CD4-positive, alpha-beta T cell treated with Interleukin-21 for 1 hour (primary cell): ENCODE results near the gene EXOSC2.

Experiments
- DNase-seq: peaks from one replicate; pipeline ENCODE4 v3.0.0-alpha.2; 2020

The EXOSC2 gene

GRCh38 chr9:130740218-130741023, 46.8 kb downstream of the EXOSC2 start:
- no peak for DNase-seq

GRCh38 chr9:130741024-130741305, 47.4 kb downstream of the EXOSC2 start:
- no peak for DNase-seq

DNA sequence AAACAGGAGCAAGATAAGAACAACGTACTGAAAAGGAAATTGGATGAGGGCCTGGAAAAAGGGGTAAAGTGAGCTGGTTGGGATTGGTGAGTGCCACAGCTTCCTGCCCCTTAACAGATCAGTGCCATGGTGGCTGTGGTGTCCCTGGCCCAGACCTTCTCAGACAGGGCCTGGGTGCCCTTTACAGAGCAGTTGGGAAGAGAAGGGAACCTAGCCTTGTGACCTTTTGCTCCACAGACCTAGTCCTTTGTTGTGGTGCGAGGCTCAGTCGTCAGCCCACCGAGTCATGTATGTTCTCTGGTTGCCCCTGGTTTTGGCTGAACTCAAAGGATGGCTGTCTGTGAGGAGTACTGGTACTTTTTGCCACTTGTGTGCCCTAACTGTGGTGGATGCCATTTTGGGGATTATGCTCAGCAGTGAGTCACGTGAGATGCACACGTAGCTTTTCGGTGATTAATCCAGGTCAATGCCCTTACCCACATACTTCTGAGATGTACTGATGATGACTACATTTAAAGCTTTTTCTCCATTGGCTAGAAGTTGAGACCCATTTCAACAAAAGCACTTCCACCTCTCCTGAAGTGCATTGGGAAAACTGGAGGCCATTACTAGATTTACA, 48.4 kb downstream of the EXOSC2 start:
- no peak for DNase-seq

DNA sequence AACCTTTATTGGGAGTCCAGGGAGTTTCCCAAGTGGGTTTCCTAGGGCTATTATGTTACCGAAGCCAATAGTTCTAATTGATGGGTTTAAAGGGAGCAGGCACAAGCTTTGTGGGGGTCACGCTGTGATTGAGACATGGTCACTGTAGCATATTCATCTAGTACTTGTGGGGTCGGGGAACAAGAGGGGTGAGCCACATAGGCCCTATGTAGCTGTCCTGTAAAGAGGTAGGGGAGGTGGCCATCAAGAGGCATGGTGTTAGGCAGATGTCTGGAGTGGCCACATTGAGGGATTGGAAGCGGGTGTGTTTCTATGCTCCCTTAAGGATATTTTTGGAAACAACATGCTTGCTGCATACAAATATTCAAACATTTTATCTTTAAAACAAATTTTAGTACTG, 50.1 kb downstream of the EXOSC2 start:
- no peak for DNase-seq

GRCh38 chr9:130745210-130745800, 51.7 kb downstream of the EXOSC2 start:
- DNase-seq = no peak

DNA sequence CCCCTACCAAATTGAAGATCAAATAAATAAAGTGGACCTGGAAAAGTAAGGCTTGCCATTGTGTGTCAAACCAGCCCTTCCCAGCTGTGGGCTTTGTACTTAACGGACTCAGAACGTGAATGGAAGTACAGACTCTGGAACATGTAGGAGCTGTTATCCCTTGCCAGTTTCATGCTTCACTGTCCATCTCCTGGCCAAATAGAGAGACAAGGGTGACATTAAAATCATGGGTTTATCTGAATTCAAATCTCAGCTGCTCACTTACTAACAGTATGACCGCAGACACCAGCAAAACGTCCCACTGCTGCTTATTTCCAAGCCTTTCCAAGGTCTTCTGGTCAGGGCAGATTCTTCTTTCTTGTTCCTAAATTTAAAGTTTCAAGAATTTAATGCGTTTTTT, 52.2 kb downstream of the EXOSC2 start:
- no peak for DNase-seq

- DNase-seq = no peak
Observed at GRCh38 chr9:130746434-130747212, 53.0 kb downstream of the EXOSC2 start.

DNA sequence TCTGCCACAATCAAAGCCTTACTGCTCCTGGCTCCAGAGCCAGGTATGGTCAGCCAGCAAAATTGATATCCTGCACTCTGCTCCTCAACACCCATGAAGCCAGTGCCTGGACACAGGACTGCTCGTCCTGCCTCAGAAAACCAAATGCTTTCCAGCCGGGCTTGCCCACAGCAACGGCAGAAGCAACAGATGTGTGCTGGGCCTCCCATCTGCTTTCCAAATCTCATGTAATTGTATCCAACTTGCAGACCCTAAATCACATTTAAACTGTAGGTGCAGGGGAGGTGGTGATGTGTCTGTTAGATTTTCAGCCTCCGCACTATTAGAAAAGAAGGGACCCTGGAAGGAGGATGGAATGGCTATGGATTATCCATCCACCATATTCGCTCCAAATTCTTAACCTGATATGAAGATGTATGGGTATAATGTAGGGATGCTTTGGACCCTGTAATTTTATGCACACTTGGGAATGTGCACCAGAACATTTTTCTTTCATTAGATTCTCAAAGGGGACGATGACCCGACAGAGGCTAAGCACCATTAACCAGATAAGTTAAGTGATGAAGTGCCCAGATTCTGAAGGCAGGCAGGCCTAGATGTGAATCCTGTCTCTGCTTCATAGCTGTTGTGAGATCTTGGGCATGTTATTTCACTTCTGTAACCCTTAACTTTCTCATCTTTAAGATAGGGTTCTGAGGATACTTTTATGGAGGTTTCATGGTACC, 58.2 kb downstream of the EXOSC2 start:
- no peak for DNase-seq
